HG03139 (cell line): ENCODE measurements around the gene TSPEAR.
"Not testable (repeated sequence)": the region's sequence is repeated elsewhere in the genome, so short reads cannot be mapped to it uniquely, and the experiment has no call there.

Experiments
- ATAC-seq: cut with Tn5 transposase; IDR thresholded peaks from one replicate; pipeline ENCODE4 v1.9.1; 2021; ENCODE audit not compliant: unreplicated experiment

Gene TSPEAR

GRCh38 chr21:44612669-44613229, 98.6 kb downstream of the TSPEAR start:
- no peak for ATAC-seq

GRCh38 chr21:44612029-44612486, 99.3 kb downstream of the TSPEAR start, which contains the start of gene KRTAP10-8:
KRTAP10-8 (plus strand) TSS chr21:44612079; CDS start chr21:44612101, 22 bp downstream.
- no peak for ATAC-seq

GRCh38 chr21:44611551-44611950, 99.8 kb downstream of the TSPEAR start:
- no peak for ATAC-seq

GRCh38 chr21:44610157-44610843, 101.1 kb downstream of the TSPEAR start:
- not testable (repeated sequence) for ATAC-seq

GRCh38 chr21:44609193-44609592, 102.2 kb downstream of the TSPEAR start:
- ATAC-seq: no peak

- ATAC-seq: no peak
Measured at GRCh38 chr21:44606495-44606894, 104.9 kb downstream of the TSPEAR start.

- no peak for ATAC-seq
Measured at GRCh38 chr21:44603911-44604310, 107.5 kb downstream of the TSPEAR start.

- ATAC-seq: no peak
Measured at GRCh38 chr21:44603109-44603875, 108.1 kb downstream of the TSPEAR start.

- ATAC-seq: no peak
Measured at GRCh38 chr21:44602463-44602850, 108.9 kb downstream of the TSPEAR start.

GRCh38 chr21:44601596-44602462, 109.5 kb downstream of the TSPEAR start:
- ATAC-seq: no peak

GRCh38 chr21:44601091-44601490, 110.3 kb downstream of the TSPEAR start:
- ATAC-seq: not testable (repeated sequence)

- not testable (repeated sequence) for ATAC-seq
Measured at GRCh38 chr21:44600118-44600978, 111.0 kb downstream of the TSPEAR start, which contains the start of gene KRTAP10-7. KRTAP10-7 (plus strand) TSS chr21:44600597; CDS start chr21:44600622, 25 bp downstream.

GRCh38 chr21:44599264-44600029, 111.9 kb downstream of the TSPEAR start:
- no peak for ATAC-seq

- ATAC-seq: no peak
Measured at GRCh38 chr21:44598061-44598460, 113.3 kb downstream of the TSPEAR start.

- no peak for ATAC-seq
Measured at GRCh38 chr21:44596068-44596725, 115.2 kb downstream of the TSPEAR start.

GRCh38 chr21:44595524-44595923, 115.8 kb downstream of the TSPEAR start:
- ATAC-seq: no peak

GRCh38 chr21:44594406-44594916, 116.9 kb downstream of the TSPEAR start:
- no peak for ATAC-seq
